Measurements from ENCODE around the gene GATA2.

The GATA2 gene

DNA sequence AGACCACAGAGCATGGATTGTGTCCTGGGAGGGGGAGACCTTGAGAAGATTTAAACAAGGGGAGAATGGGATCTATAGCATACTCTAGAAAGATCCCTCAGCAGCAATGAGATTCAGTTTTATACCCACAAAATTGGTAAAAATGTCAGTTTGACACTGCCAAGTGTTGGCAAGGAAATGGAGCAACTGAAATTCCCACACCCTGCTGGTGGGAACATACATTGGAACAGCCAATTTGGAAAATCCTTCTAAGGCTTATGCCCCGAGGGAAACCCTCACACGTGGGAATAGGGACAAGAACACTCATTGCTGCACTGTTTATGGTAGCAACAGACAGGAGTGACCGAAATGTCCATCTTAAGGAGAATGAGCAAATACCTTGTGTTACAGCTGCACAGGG is 21.3 kb downstream of the GATA2 start:
- no peak for DNase-seq

DNA sequence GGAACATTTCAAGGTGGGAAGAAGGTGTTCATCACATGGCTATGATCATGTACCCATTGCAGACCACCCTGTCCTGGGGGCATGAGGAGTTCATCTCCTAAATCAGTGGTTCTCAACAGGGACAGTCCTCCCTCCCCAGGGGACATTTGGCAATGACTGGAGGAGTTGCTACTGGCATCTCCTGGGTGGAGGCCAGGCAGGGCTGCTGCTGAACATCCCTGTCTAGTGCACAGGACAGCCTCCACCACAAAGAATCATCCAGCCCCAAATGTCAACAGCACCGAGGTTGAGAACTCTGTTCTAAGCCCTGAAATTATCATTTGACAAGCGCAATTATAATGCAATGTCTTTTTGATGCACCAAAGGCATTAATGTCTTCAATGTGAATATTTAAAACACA is 21.9 kb downstream of the GATA2 start:
- DNase-seq: no peak

DNA sequence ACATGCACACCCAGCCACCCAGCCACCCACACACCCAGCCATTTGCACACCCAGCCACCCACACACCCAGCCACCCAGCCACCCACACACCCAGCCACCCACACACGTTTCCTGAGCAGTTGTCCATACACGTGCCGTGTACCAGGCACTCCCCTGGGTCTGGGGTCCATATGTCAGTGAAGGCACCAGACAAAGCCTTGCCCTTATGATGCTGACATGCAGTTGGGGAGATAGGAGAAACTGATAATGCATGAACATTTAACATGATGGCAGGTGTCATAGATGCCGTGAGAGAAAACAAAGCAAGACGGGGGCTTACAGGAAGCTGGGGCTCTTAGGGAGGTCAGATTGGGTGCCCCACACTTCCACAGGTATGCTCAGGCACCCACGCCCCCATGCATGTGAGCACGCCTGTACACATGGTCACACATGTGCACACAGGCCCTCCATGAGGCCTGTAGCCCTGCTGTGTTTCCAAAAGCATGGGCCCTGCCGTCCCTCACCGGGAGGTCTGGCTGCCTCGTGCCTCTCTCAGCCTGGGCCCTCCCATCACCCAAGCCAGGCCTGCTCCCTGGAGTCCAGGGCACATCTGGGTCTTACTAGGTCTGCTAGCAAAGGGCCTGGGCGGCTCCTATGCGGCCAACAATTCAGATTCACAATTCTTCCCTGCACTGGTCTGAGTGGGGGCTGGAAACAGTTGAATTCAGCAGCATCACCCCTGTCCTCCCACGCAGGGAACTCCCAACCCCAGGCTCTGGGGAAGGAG is 22.7 kb downstream of the GATA2 start:
- no peak for DNase-seq

DNA sequence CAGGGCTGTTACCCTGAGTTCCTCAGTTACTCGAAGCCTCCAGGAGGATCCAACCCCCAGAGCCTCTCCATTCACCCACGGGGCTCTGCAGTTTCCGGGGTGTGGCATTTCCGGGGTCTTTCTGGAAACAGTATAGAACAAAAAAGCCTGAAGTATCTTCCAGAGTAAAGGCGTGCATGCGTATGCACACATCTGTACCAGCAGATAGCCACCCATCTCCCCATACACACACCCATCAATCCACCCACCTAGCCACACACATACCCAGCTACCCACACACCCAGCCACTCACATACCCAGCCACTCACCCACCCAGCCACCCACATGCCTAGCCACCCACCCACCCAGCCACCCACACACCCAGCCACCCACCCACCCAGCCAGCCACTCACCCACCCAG is 23.4 kb downstream of the GATA2 start:
- no peak for DNase-seq

DNA sequence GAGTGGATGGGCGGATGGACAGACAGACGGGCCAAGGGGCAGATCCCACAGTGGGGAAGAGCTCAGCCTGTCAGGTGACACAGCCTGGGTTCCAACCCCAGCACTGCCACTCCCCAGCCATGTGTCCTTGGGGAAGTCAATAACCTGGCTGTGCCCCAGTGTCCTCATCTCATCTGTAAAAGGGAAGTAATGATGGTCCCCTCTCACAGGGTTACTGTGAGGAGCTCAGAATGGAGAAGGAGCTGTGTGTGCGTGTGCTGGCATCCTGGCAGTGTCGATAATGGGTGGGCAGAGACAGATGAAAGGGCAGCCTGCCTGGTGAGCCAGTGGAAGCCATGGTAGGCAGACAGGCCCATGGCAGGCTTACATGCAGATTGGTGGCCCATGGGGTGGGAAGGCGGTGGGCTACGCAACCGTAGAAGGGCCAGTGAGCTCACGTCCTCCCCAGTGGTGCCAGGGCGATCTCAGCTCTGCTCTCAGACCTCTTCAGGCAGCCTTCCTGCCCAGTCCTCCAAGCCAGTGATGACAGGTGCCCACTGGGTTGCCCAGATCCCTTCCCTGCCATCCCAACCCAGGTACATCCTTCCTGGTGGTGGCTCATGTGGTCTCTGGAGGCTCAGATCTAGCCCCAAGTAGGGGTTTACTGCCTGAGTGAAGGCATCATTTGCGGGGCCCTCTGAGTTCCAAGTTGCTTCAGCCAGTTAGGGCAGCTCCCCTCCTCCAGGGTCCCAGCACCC is 24.0 kb downstream of the GATA2 start:
- DNase-seq: no peak

DNA sequence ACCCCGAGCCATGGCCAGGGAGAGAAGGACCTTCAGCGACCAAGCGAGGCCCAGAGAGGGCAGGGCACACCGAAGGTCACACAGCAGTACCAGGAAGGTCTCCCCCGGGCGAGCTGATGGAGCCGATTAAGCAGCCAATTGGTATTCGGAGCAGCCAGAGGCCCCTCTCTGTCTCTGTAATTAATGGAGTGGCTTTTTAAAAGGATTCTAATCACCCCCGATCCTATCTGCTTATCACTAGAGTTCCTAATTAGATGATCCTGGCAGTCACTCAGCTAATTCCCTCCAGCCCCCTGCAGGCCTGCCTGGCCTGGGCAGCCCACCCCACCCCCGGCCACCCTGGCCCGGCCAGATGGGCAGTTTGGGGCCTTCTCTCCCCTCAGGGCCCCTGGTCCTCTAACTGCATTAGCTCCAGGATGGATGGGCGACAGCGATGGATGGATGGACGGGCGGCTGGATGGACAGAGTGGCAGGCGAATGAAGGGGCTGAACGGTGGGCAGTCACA is 24.7 kb downstream of the GATA2 start:
- DNase-seq: no peak

DNA sequence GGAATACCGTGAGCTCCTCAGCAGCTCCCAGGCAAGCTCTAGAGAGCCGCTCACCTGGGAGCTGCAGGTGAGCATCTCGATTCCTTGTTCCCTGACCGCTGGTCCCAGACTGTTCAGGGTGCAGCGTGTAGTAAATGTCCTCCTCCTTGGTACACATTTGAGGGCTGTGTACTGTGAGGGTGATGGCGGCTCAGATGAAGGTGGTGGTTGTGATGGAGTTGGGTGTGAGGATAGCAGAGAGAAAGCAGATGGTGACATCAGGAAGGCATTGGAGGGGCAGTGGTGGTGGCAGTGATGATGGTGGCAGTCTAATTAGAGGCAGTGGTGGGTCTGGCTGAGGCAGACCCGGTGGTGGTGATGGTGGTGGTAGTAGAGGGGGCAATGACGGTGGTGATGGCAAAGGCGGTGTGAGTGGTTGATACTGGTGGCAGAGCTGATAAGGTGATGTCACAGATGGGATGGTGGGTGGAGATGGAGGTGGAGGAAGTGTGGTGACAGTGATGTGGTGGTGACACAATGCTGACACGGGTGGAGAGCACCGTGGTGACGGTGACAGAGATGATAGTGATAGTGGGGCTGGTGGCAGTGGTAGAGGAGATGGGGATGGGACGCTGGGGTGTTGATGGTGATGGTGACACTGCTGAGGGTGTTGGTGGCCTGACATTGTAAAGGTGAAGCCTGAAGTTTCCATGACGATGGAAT is 26.0 kb downstream of the GATA2 start, which contains the start of gene DNAJB8:
Gene DNAJB8, minus strand, starts transcription at position 51 of the 702 bp plus-strand sequence. CDS start 3,645 bp downstream, outside the sequence.
- DNase-seq: no peak

DNA sequence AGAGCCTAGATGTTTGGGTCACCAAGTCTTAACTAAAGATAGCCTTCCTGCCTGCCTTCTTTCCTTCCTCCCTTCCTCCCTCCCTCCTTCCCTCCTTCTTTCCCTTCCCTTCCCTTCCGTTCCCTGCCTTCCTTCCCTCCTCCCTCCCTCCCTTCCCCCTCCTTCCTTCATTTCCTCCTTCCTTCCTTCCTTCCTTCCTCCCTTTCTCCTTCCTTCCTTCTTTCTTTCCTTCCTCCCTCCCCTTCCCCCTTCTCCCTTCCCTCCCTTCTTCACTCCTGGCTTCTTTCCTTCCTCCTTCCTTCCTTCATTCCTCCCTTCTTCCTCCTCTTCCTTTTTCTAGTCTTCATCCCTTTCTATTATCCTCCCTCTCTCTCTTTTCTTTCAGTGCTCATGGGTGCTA is 28.3 kb downstream of the GATA2 start:
- no peak for DNase-seq

DNA sequence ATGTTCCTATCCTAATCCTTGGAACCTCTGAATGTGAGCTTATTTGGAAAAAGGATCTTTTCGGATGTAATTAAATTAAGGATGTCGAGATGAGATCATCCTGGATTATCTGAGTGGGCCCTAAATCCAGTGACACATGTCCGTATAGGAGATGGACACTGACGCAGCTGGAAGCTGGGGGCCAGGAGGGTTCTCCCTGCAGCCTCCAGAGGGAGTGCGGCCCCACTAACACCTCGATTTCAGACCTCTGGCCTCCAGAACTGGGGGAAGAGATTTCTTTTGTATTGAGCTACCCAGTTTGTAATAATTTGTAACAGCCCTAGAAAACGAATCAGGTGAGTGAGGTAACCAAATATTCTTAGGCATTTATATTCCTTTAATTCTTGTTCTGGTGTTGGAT is 28.8 kb downstream of the GATA2 start:
- no peak for DNase-seq

DNA sequence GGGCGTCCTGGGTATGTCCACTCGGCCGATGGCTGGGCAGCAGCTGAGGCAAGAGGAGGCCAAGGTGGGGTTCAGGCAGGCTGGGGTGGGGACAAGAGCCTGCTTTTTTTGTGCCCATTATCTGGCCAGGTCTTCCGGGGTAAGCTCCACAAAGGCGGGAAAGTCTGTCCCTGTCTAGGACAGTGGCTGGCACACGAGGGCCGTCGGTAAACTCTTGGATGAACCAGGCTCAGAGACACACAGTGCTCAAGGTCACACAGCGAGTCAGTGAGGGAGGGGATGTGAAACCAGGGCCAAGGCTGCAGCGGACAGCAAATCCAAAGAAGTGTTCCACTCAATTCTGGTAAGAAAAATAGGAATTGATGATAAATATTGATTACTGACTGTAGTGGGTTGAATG is 29.2 kb downstream of the GATA2 start:
- no peak for DNase-seq

DNA sequence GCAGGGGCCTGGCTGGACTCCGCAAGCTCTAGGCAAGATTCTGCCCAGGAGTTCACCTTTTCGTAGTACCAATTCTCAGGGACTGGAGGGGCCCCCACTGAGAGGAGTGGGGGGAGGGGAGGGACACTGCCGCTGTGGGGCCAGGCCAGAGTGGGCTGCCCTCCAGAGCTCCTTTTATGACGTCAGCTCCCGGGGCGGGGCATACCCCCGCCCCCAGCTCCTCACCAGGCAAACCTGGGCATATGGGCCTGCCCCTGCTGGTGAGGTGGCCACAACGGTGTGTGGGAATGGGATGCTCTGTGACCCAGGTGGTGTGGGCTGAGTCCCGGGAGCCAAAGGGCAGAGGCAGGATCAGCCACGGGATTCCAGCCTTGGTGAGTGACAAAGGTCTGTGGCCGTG is 29.6 kb downstream of the GATA2 start:
- no peak for DNase-seq

DNA sequence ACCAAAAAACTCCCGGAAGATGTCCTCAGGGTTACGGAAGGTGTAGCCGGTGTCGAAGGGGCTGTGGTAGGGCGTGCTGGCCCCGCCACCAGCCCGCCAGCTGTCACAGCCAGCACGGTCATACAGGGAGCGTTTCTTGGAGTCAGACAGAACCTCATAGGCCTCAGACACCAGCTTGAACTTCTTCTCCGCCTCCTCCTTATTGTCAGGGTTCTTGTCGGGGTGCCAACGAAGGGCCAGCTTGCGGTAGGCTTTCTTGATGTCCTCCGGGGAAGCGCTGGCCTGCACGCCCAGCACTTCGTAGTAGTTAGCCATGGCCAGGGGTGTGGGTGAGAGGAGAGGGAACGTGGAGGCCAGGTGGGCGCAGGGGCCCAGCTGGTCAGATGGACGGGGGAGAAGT is 30.1 kb downstream of the GATA2 start:
- no peak for DNase-seq

DNA sequence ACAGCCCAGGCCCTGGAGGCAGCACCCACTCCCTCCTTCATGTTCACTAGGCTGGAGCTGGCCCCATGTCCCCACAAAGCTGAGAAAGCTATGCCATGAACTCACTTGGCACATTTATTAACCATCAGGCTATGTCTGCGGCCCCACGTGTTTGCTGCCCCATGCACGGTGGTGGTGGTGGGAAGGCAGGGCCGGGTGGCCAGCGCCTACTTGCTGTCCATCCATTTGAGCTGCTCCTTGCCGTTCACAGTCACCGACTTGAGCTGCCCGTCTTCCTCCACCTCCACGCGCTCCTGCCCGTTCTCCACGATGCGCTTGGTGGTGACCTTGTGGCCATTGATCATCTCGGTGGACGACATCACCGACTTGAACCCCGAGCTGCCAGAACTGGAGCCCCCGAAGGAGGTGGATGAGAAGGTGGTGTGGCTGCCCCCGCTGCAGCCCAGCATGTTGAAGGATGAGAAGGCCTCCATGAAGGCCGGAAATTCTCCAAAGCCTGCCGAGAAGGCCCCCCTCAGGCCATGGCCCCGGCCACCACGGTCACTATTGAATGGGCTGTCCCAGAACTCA is 30.6 kb downstream of the GATA2 start:
- DNase-seq: no peak

DNA sequence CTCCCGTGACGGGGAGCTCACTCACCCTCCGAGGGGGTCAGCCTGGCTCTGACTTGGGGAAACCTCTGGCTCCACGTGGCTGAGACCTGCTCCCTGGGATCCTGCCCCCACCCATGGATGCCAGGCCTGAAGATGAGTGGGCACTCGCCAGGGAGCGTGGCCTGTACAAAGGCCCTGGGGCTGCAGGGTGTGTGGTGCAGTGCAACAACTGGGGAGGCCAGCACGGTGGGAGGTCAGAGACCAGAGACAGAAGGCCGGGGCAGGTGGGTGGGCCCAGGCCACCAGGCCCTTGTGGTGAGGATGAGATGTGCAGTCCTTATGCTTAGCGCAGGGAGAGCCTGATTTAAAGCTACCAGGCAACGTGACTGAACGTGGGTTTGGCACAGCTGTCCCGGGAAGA is 31.3 kb downstream of the GATA2 start:
- no peak for DNase-seq

DNA sequence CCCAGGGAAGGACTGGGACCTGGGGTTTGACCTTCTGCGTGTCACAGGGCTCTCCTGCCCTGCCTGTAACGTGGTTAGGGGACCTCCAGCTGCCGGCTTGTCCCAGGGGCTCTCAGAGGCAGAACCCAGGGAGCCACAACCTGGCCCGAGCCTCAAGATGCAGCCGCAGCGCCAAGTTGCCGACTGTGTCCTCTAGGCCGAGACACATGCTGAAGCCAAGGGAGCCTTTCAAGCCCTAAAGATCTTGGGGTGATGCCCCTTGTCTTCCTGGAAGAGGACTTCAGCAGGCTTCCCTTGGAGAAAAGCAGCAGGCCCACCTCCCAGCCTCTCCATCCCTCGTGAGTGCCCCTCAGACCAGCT is 33.6 kb downstream of the GATA2 start:
- DNase-seq: no peak

DNA sequence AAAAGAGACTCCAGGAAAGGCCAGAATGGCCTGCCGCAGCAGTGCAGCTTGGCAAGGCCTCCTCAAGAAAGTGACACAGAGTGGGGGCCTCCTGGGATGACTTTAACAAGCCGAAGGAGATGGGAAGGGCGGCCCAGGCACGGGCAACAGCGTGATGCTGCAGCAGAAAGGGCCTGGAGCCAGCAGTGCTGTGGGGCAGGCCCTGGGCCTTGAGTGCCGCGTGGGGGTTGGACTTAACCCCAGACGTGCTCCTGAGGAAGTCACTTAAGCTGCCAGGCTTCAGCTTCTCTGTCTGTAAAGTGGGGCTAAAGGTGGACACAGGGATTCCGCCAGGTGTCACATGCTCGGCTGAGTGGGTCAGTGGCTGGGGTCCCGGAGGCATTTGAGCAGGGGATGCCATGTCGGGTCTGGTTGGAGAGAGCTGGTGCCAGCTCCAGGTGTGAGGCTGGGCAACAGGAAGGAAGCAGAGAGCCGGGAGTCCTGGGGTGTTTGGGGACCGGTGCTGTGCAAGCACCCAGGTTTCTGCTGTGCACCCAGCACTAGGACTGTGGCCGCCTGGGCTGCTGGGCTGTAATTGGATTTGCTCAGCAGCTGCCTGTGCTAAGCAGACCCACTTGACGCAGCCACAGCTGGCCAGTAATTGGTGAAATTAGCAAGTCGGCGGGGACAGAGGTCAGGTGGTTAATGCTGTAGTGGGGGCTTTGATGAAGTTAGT is 34.1 kb downstream of the GATA2 start:
- no peak for DNase-seq

DNA sequence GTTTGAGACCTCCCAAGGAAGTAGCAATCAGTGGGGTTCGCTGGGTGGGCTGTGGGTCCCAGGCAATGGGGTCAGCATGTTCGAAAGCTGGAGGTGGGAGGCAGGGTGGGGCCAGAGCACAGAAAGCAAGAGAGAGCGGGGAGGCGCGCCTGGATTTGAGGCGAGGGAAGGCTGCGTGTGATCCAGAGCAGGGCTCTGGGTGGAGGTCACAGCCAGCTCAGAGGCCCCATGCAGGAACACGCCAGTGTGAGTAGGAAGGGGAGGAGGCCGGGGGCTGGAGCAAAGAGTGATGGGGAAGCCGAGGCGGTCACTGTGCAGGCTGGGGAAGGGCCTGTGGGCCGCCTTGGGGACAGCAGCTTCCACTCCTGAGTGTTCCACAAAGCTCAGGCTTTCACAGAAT is 35.1 kb downstream of the GATA2 start:
- no peak for DNase-seq

DNA sequence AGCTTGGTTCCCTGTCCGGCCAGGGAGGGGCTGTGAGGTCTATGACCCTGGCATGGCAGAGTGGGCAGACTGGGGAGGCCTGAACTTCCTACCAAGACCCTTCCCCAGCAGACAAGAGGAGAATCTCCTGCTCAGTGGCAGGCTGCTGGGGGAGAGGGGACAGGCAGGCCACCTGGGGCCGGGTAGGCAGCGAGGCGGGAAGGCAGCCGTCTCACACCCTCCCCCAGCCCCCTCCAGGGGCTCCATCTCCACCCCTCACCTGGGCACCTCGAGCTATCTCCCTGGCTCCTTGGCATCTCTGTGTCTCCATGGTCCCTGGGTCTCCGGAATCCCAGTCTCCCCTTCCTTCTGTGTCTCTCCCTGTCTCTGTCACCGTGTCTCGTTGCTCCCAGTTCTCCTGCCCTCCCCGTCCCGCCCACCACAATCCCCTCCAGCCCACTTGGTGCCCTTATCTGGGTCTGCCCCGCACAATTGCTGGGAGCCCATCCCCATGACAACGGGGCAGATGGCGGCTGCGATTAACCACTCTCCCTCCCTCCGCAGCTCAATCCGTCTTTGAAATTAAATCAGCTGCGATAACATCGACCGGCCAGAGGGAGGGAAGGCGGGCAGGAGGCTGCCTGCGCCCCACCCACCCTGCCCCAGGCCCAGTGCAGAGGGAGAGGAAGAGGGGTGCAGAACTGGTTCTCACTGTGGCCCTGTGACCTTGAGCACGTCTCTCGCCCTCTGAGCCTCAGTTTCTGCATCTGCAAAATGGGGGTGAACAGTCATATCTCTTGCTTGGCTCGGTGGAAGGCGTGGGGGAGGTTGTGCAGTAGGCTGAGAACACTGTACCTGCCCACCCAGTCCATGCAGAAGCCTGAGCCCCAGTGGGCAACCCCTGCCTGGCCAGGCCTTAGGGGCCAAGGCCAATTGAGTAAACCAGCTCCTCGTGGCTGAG is 36.0 kb downstream of the GATA2 start:
- no peak for DNase-seq

DNA sequence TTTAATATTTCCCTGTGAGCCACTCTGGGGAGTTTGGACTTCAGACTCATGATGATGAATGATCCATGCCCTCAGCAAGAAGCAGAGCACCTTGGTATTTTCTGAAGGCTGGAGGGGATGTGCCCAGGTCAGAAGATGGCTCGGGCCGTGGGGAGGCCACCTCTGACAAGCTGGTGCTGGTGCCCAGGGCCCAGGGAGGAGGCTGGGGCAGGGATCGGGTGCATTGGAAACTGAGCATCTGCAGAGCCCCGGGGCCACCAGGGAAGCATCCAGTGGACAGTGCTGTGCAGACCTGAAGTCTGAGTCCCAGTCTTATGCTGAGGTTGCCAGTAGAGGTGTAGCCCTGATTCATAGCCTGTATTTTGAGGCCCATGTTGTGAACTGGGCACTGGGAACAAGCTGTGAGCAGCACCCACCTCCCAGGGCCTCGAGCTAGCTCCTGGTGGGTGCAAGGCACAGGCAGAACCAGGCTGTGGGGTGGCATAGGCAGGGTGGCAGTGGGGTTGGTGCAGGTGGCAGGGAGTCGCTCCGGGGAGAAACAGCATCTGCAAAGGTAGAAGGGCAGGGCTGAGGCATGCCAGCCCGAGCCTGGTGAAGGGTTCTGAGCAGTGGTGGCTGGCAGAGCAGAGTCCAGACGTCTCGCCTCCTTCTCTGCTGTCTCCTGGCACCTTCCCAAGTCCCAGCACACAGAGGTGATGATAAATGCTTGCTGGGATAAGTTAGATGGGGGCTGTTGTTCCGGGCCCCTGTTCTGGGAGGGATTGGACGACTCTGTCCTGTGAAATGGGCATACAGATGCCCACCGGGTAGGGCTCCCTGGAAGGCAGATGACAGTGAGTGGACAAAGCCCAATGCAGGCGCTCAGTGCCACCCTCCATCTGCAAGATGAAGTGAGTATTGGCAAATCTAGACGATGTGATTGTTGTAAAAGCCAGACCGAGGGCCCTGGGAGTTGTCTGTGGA is 36.9 kb downstream of the GATA2 start:
- DNase-seq: no peak

DNA sequence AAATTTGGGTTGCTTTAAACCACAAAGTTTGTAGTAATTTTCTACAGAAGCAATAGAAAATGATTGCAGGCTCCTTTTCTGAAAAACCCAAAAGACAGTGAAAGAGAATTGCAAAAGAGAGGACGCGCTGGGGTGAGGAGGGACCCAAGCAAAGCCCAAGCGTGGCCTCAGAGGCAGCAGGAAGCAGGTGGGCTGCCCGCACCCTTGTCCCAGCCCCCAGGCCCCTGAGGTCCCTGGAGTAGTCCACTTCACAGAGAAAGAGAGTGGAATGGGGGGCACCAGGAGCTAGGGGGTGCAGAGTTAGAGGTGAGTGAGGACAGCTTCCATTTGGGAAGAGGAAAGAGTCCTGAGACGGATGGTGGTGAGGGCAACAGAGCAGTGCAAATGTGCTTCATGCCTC is 37.9 kb downstream of the GATA2 start:
- DNase-seq: no peak

DNA sequence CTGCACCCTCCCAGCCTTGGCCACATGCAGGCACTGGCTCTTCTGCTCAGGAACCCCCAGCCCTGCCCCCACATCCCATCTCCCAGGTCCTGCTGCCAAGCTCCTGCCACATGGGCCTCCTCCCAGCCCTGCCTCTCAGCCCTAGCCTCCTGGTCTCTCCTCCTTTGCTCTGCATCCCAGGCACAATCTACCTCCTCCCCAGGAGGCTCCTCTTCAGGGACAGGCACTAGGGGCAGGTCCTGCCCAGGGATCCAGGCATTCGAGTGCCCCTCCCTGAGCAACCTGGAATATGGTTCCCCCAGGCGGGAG is 38.7 kb downstream of the GATA2 start:
- no peak for DNase-seq
